ENCODE data around the gene DLGAP1. TPM values are rescaled to one million over a fixed set of nuclear protein-coding genes. Genes with fewer than 3 reads are reported as not detected.

DLGAP1 gene
- total and polyA plus RNA-seq, 2 of the 13 experiments (the other 11 are each of a cell fraction or from before 2014, with no cell fraction given) = 0.01 TPM; not detected in 1

DNA sequence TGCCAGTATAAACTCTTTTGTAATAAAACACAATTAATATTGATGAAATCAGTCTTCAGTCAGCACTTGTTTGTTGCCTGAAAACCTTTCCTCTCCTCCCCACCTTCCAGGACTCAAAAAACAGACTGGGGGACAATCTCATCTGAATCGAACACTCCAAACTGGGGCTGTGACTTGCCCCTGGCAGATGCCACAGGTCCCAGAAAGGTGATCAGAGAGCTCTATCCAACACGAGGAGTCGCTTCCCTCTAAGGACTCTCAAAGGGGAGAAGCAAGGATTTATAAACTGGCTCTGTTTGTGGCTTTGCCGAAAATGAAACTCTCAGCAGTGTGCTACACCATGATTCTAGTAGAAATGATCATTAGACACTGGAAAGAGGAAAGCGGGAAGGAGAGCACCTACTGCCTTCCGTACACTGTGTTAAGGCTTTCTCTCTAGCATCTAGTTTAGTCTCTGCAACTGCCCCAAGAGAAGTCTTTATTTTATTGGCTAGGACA is 805.9 kb downstream of the DLGAP1 start:
- intact Hi-C loops (cut with micrococcal nuclease; ENCODE audit: unreplicated experiment) = loop anchor here (2.0 kb wide), 1 partner anchor 16 kb away; no protein-coding TSS in a partner anchor
- H3K79me2 ChIP-seq (ENCODE audit: insufficient read depth, low read length) = no peaks in the 10 kb centered on the region
- WGBS (ENCODE audit: low lambda C conversion rate) = 81% methylated on average over 6 of the region's 6 CpGs
- ChIA-PET CTCF (ENCODE audit: low intra/inter-chr PET ratio, low total read pairs) (no interaction called here), POLR2A (interaction anchor here (0.8 to 5.3 kb wide), 7 partner anchors 12 to 53 kb away, joined by 4 to 47 read pairs (median 12); no protein-coding TSS in a partner anchor)
- in situ Hi-C loops (cut with HindIII; ENCODE audit: extremely low pct_ligation_motif_present, low pct_unique_long_range_greater_than_20kb) = no loop called here
- ATAC-seq (peak; percentile 55), DNase-seq (ENCODE audit: low spot score) (no peak), FAIRE-seq (no peak)
- BruUV-seq (replicated peaks) = no TSS peak
- H3K9me3 ChIP-seq (ENCODE audit: low read length) = no peaks in the 10 kb centered on the region
- peak overlapping the region; percentile 41 for H3K27ac ChIP-seq (ENCODE audit: extremely low read length, insufficient read depth, low read length)
- H3K9ac ChIP-seq (ENCODE audit: insufficient read depth, low read depth, low read length) = peak overlapping the region; percentile 12; the same call in 1 of the 2 replicates
- H3K27me3 ChIP-seq (ENCODE audit: control insufficient read depth in 1 of 2, insufficient read depth in 2 of 2, low read length in 2 of 2) = no peaks in the 10 kb centered on the region
- H3K4me3 ChIP-seq (replicated peaks in 1 of 3; ENCODE audit: insufficient read depth in 1 of 3, low read depth in 2 of 3, low read length in 3 of 3) = no peak overlapping the region
- TF ChIP-seq HMG20A (CRISPR knock-in tag; IDR thresholded peaks at IDR 0.05; ENCODE audit: borderline replicate concordance) (peak; percentile 2; the same call in 1 of the 2 replicates), NR2F6 (IDR thresholded peaks at IDR 0.05) (no peak), NR2F6 (CRISPR knock-in tag; IDR thresholded peaks at IDR 0.05) (no peak), ZBTB38 (CRISPR knock-in tag; IDR thresholded peaks at IDR 0.05) (0 out of 2 replicates have a peak, but pooled peaks have one; percentile 36)
- peak overlapping the region; percentile 54 for H3K4me2 ChIP-seq (ENCODE audit: low read depth, low read length)
- no peak overlapping the region for H2AFZ ChIP-seq (ENCODE audit: low read length)
- H3K4me1 ChIP-seq (ENCODE audit: insufficient read depth, low read length) = peaks cover 66% of the 10 kb centered on the region
- H4K20me1 ChIP-seq (ENCODE audit: insufficient read depth, low read length) = no peaks in the 10 kb centered on the region
- H3K36me3 ChIP-seq (replicated peaks in 1 of 2; ENCODE audit: control insufficient read depth in 1 of 2, insufficient read depth in 2 of 2, low read length in 2 of 2) = no peaks in the 10 kb centered on the region

GRCh38 chr18:3648641-3649040 is 806.5 kb downstream of the DLGAP1 start:
- Histone ChIP-seq H4K20me1 (ENCODE audit: insufficient read depth, low read length) (no peaks in the 10 kb centered on the region), H3K27ac (ENCODE audit: extremely low read length, insufficient read depth, low read length) (no peak overlapping the region), H3K4me1 (ENCODE audit: insufficient read depth, low read length) (peaks cover 61% of the 10 kb centered on the region), H3K36me3 (replicated peaks in 1 of 2; ENCODE audit: control insufficient read depth in 1 of 2, insufficient read depth in 2 of 2, low read length in 2 of 2) (no peaks in the 10 kb centered on the region), H3K9me3 (ENCODE audit: low read length) (no peaks in the 10 kb centered on the region), H3K79me2 (ENCODE audit: insufficient read depth, low read length) (no peaks in the 10 kb centered on the region), H3K27me3 (ENCODE audit: control insufficient read depth in 1 of 2, insufficient read depth in 2 of 2, low read length in 2 of 2) (no peaks in the 10 kb centered on the region), H3K9ac (ENCODE audit: insufficient read depth, low read depth, low read length) (no peak overlapping the region), H2AFZ (ENCODE audit: low read length) (no peak overlapping the region), H3K4me2 (ENCODE audit: low read depth, low read length) (no peak overlapping the region), H3K4me3 (replicated peaks in 1 of 3; ENCODE audit: insufficient read depth in 1 of 3, low read depth in 2 of 3, low read length in 3 of 3) (no peak overlapping the region)
- BruUV-seq (replicated peaks) = no TSS peak
- intact Hi-C loops (cut with micrococcal nuclease; ENCODE audit: unreplicated experiment) = loop anchor here (2.0 kb wide), 1 partner anchor 16 kb away; no protein-coding TSS in a partner anchor
- no peak for ATAC-seq
- no peak for FAIRE-seq
- in situ Hi-C loops (cut with HindIII; ENCODE audit: extremely low pct_ligation_motif_present, low pct_unique_long_range_greater_than_20kb) = no loop called here
- ChIA-PET POLR2A (interaction anchor here (1.8 to 2.4 kb wide), 5 partner anchors 17 to 45 kb away, joined by 5 to 24 read pairs (median 12); no protein-coding TSS in a partner anchor), CTCF (ENCODE audit: low intra/inter-chr PET ratio, low total read pairs) (no interaction called here)
- DNase-seq (ENCODE audit: low spot score) = no peak
- WGBS (ENCODE audit: low lambda C conversion rate) = 88% methylated on average over 2 of the region's 2 CpGs
- TF ChIP-seq SIN3B (IDR thresholded peaks at IDR 0.05; ENCODE audit: low read length) = no peak
- TF ChIP-seq ZNF337 (CRISPR knock-in tag; IDR thresholded peaks at IDR 0.05; ENCODE audit: borderline replicate concordance, low read depth) = no peak
- no peak for TF ChIP-seq UBTF (CRISPR knock-in tag; IDR thresholded peaks at IDR 0.05)
- TF ChIP-seq ZNF282 (IDR thresholded peaks at IDR 0.05; ENCODE audit: partially characterized antibody) = no peak
- no peak for TF ChIP-seq ZNF280D (CRISPR knock-in tag; IDR thresholded peaks at IDR 0.05)

Data from HepG2 (cell line).